Measurements from ENCODE around the gene NEK11.

- no peak for TF ChIP-seq REST (IDR thresholded peaks at IDR 0.05; ENCODE audit: low read depth, low read length)
- TF ChIP-seq PBX3 (IDR thresholded peaks at IDR 0.05), result no peak
- TF ChIP-seq CTCF (IDR thresholded peaks at IDR 0.05), result no peak
- no peak for TF ChIP-seq FOSL2 (IDR thresholded peaks at IDR 0.05; ENCODE audit: borderline replicate concordance, low read depth)
- TF ChIP-seq FOXM1 (IDR thresholded peaks at IDR 0.05; ENCODE audit: low read depth), result no peak
- TF ChIP-seq NRF1 (IDR thresholded peaks at IDR 0.05; ENCODE audit: low read depth, low read length), result no peak
- TF ChIP-seq NFIC (IDR thresholded peaks at IDR 0.05; ENCODE audit: borderline replicate concordance), result no peak
- TF ChIP-seq USF1 (IDR thresholded peaks at IDR 0.05; ENCODE audit: borderline replicate concordance, low read depth), result no peak
Observed at GRCh38 chr3:131348911-131349310, 322.2 kb downstream of the NEK11 start.

Measured in SK-N-SH (cell line).